Heart left ventricle (tissue), 16 donors: ENCODE data around the gene ZNF670. TPM values are rescaled to one million over a fixed set of nuclear protein-coding genes. Genes with fewer than 3 reads are reported as not detected.

ENCODE experiments used
- ATAC-seq, 4 donors: fragments of 200-7000 bp; cut with Tn5 transposase; one replicate each; pipeline ENCODE4 v1.9.1; 2020 to 2022; ENCODE audit warnings: moderate library complexity in 4 of 4, mild to moderate bottlenecking in 3 of 4, moderate number of reproducible peaks in 1 of 4
- DNase-seq, 5 donors: peaks; one replicate each; pipeline ENCODE4 v3.0.0-alpha.2; 2020
- H3K27ac ChIP-seq, 12 donors: fragments of 200-600 bp; sonication (generic) in 4 of 12; one replicate each; pipeline versions ENCODE4 v1.5.0 to v1.8.0; 2016 to 2022; ENCODE audit warnings: mild to moderate bottlenecking in 2 of 12
- H3K27me3 ChIP-seq, 9 donors: fragments of 200-600 bp; sonication (generic) in 2 of 9; one replicate each; pipeline versions ENCODE4 v1.5.1 to v1.8.0; 2016 to 2022; ENCODE audit warnings: mild to moderate bottlenecking in 3 of 9
- H3K36me3 ChIP-seq, 9 donors: fragments of 200-600 bp; sonication (generic) in 2 of 9; one replicate each; pipeline versions ENCODE4 v1.5.0 to v1.8.0; 2018 to 2022; ENCODE audit warnings: mild to moderate bottlenecking in 2 of 9
- H3K4me1 ChIP-seq, 12 donors: fragments of 200-600 bp; sonication (generic) in 4 of 12; one replicate each; pipeline versions ENCODE4 v1.5.0 to v1.8.0; 2016 to 2022; ENCODE audit warnings: mild to moderate bottlenecking in 3 of 12
- H3K4me3 ChIP-seq, 12 donors: fragments of 200-600 bp; sonication (generic) in 4 of 12; one replicate each; pipeline versions ENCODE4 v1.5.0 to v1.8.0; 2017 to 2022; ENCODE audit warnings: mild to moderate bottlenecking in 9 of 12, moderate library complexity in 4 of 12
- H3K9me3 ChIP-seq, 12 donors: fragments of 200-600 bp; sonication (generic) in 4 of 12; one replicate each; pipeline versions ENCODE4 v1.5.0 to v1.8.0; 2016 to 2022; ENCODE audit warnings: mild to moderate bottlenecking in 1 of 12
- POLR2A ChIP-seq, 2 donors: fragments of 450-650 bp; IDR thresholded peaks; one replicate each; pipeline ENCODE4 v1.6.1; 2017; ENCODE audit warnings: antibody characterized with exemption in 2 of 2, mild to moderate bottlenecking in 2 of 2, moderate library complexity in 2 of 2
- WGBS, 4 donors: extraction: QIAGEN DNeasy Blood & Tissue Kit in 2 of 4; methylation state at CpG; one replicate each; pipeline versions ENCODE4 v1.1.5 to v1.1.7; 2013 to 2018; 5-methylcytosine and 5-hydroxymethylcytosine counted together
- intact Hi-C, 10 donors: fragments of 100-400 bp; cut with DNase I; formaldehyde crosslinking; loops; one replicate each; pipeline versions ENCODE4 v1.11.1 to v1.14.2; 2022
- polyA plus RNA-seq, 2 donors: library from polyadenylated mRNA; stranded (reverse); fragments of 200-250 nt; gene quantifications; one replicate each; pipeline ENCODE4 v1.2.3, GENCODE V29; 2013
- total RNA-seq, 9 donors: library from RNA; depleted of rRNA in 2 of 9; stranded (reverse); fragments of >200 nt in 2 of 9; fragmentation: NEBNext Ultra II Directional in 3 of 9; extraction: Animal tissue kit (Norgen Biotek cat#: 25700) in 3 of 9; gene quantifications; one replicate each; pipeline versions ENCODE4 v1.1.0 to v1.2.4, GENCODE V29; 2016 to 2023
- TF ChIP-seq, protein P1 (sequence below), 12 donors: fragments of 200-600 bp; sonication (generic) in 4 of 12; IDR thresholded peaks; one replicate each; pipeline versions ENCODE4 v1.5.0 to v1.8.0; 2018 to 2022; ENCODE audit warnings: antibody characterized with exemption in 12 of 12, mild to moderate bottlenecking in 5 of 12
- donor health status: ischemic (EF 13 %, LVEDD 7.1; RV severe dilation, severe dysfunction).
- donor health status: healthy with polysubstance abuse.
- donor health status: DM: no; HTN: yes; CAD: no.
- donor health status: DM: no; HTN: no; CAD: no.
- donor health status: ischemic (EF 25% LVEDD 6.9; RV normal size, moderate dysfunction).
- donor health status: ischemic (EF 25% LVEDD 5.7; RV mildly dilated, moderate dysfunction).
- donor health status: healthy.
- donor health status: DM: yes; HTN: yes; CAD: no.
- donor health status: ischemic (EF 35%, LVEDD 5.7; RV mildly dilated, moderate dysfunction).
- donor health status: nonischemic (EF 11% LVEDD 7.7; RV severe dilation, severe dysfunction).
- donor health status: DM: yes; HTN: yes; CAD: no.
- donor health status: PGD.
- donor health status: ischemic (EF 29% LVEDD 5.4; RV normal size, mild dysfunction).
- donor health status: nonischemic (EF 23%, LVEDD 6.1; RV moderate dilation, normal function).

The ZNF670 gene
- total and polyA plus RNA-seq, 11 donors, result 0.46 to 3.6 (median 1.0) TPM

DNA sequence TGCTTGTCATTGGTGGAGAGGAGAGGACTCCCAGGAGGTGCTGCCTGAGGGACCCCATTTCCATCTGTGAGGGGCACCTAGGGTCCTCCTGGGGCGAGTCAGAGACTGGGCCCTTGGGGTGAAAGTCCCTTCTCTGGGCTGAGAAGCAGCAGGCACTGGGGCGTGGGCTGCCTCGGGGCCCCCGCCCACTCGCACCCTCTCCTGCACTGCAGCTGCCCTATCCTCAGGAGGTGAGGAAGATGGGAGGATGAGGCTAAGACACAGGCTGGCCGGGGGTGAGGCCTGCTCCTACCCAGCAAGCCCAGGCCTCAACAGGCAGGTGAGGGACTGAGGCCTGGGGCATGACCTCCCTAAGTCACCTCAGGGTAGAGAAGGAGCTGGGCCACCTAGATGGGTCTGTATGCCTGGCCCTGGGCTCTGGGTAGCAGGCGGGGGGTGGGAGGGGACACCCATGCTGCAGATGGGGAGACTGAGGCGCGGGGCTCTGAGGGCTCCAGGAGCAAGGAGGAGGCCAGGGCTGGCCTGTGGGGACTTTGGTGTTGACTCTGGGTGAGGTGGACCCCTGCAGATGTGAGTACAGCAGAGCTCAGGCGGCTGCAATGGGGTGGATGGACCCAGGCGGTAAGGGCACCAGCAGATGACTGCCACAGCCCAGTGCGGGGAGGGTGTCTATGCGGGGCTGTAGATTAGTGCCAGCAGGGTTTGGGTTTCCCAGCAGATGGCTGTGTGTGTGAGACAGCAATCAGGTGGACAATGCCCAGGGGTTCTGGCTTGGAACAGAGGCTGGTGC is 35.9 kb upstream of the ZNF670 start:
- Histone ChIP-seq H3K27ac (no peak overlapping the region), H3K4me3 (no peak overlapping the region), H3K4me1 (peaks cover 0 to 26% (median 11%) of the 10 kb centered on the region in 12 donors), H3K36me3 (no peaks in the 10 kb centered on the region), H3K27me3 (peaks cover 0 to 16% (median 0%) of the 10 kb centered on the region in 9 donors), H3K9me3 (no peaks in the 10 kb centered on the region)
- DNase-seq (no peak), ATAC-seq (no peak)
- intact Hi-C loops, result loop anchor here in 2 of 10 donors (5.0 kb wide), 2 partner anchors 98 to 218 kb away; partner anchors contain the start of gene ZNF496 (in 1 of the 2)
- 94 to 96% (median 96%) methylated on average over 8 to 13 of the region's 13 CpGs for WGBS, 4 donors
- TF ChIP-seq, protein P1, sequence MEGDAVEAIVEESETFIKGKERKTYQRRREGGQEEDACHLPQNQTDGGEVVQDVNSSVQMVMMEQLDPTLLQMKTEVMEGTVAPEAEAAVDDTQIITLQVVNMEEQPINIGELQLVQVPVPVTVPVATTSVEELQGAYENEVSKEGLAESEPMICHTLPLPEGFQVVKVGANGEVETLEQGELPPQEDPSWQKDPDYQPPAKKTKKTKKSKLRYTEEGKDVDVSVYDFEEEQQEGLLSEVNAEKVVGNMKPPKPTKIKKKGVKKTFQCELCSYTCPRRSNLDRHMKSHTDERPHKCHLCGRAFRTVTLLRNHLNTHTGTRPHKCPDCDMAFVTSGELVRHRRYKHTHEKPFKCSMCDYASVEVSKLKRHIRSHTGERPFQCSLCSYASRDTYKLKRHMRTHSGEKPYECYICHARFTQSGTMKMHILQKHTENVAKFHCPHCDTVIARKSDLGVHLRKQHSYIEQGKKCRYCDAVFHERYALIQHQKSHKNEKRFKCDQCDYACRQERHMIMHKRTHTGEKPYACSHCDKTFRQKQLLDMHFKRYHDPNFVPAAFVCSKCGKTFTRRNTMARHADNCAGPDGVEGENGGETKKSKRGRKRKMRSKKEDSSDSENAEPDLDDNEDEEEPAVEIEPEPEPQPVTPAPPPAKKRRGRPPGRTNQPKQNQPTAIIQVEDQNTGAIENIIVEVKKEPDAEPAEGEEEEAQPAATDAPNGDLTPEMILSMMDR (IDR thresholded peaks at IDR 0.05), result no peak
- no peak for TF ChIP-seq POLR2A (IDR thresholded peaks at IDR 0.05)

DNA sequence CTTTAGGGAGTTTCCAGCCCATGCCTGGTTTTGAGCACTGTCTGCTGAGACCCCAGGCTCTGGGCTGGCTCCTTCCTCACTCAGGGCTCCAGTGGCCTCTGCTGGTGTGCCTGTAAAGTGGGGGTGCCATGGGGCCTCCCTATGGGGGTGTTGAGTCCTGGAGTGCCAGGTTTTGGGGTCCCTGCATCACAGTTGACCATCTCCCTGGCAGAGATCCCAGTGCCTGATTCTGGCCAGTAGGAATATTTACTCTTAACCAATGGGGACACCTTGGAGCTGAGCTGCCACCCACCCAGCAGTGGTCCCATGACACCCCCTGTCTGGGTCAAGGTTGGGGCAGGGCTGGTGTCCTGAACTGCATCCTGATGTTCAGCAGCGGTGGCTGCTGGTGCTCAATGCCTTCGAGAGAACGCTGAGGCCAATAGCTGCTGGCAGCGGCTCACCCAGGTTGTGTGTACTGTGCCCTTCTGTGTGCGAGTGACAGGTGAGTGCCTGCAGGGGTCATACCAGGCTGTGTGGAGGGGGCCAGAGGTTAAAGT is 35.2 kb upstream of the ZNF670 start:
- no peak for TF ChIP-seq POLR2A (IDR thresholded peaks at IDR 0.05)
- TF ChIP-seq, protein P1 (IDR thresholded peaks at IDR 0.05), result no peak
- DNase-seq (no peak), ATAC-seq (no peak)
- H3K36me3 ChIP-seq, result no peaks in the 10 kb centered on the region
- no peak overlapping the region for H3K27ac ChIP-seq
- 91 to 100% (median 96%) methylated on average over 4 to 5 of the region's 5 CpGs for WGBS, 4 donors
- peaks cover 0 to 26% (median 11%) of the 10 kb centered on the region in 12 donors for H3K4me1 ChIP-seq
- no peaks in the 10 kb centered on the region for H3K9me3 ChIP-seq
- H3K4me3 ChIP-seq, result no peak overlapping the region
- H3K27me3 ChIP-seq, result peaks cover 0 to 16% (median 0%) of the 10 kb centered on the region in 9 donors
- intact Hi-C loops, result loop anchor here in 2 of 10 donors (5.0 kb wide), 2 partner anchors 98 to 218 kb away; partner anchors contain the start of gene ZNF496 (in 1 of the 2)

DNA sequence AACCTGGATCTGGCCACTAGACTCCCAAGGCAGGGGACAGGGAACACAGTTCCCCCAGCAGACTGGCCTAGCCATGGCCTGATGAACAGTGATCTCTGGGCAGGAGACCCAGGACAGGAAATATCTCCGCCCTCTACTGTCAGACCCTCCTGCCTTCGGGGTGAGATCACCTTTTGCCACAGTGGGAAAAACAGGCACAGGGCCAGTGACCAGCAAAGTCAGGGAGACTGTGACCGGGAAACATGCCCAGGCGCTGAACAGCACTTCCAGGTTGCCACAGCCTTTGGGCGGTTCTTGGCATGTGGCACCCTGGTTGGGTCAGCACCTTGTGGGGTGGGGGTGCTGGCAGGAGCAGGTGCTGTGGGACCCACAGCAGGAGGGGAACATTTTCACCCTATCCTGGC is 34.5 kb upstream of the ZNF670 start:
- ATAC-seq (no peak), DNase-seq (no peak)
- Histone ChIP-seq H3K4me3 (no peak overlapping the region), H3K27me3 (peaks cover 0 to 16% (median 0%) of the 10 kb centered on the region in 9 donors), H3K36me3 (no peaks in the 10 kb centered on the region), H3K9me3 (no peaks in the 10 kb centered on the region), H3K4me1 (peaks cover 0 to 26% (median 11%) of the 10 kb centered on the region in 12 donors), H3K27ac (no peak overlapping the region)
- WGBS, 4 donors, result 45 to 71% (median 69%) methylated on average over 4 to 5 of the region's 5 CpGs
- TF ChIP-seq, protein P1 (IDR thresholded peaks at IDR 0.05), result no peak
- intact Hi-C loops, result loop anchor here in 2 of 10 donors (5.0 kb wide), 2 partner anchors 99 to 219 kb away; partner anchors contain the start of gene ZNF496 (in 1 of the 2)

DNA sequence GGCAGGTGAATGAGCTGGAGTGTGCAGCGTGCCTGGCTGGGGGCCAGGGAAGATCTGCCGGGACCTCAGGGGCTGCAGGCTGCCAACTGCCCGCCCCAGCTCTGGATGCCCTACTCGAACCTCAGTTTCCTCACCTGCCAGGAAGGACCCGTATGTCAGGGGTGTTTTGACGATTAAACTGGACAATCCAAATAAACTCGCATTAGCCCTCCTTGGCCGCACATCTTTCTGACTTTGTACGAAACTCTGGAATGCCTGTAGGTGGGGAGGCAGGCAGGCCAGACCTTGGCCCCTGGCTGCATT is 33.8 kb upstream of the ZNF670 start:
- peak in 1 of 4 donors; percentile 9 for ATAC-seq
- Histone ChIP-seq H3K27ac (peak overlapping the region in 8 of 12 donors; percentile 64 to 88 (median 78)), H3K4me3 (peak overlapping the region in 11 of 12 donors; percentile 51 to 89 (median 72)), H3K36me3 (no peaks in the 10 kb centered on the region), H3K4me1 (peaks cover 0 to 26% (median 11%) of the 10 kb centered on the region in 12 donors), H3K9me3 (no peaks in the 10 kb centered on the region), H3K27me3 (peaks cover 0 to 16% (median 0%) of the 10 kb centered on the region in 9 donors)
- TF ChIP-seq POLR2A (IDR thresholded peaks at IDR 0.05), result no peak
- TF ChIP-seq, protein P1 (IDR thresholded peaks at IDR 0.05), result no peak
- intact Hi-C loops, result loop anchor here in 2 of 10 donors (5.0 kb wide), 2 partner anchors 100 to 220 kb away; partner anchors contain the start of gene ZNF496 (in 1 of the 2)
- no peak for DNase-seq
- WGBS, 4 donors, result 56 to 77% (median 63%) methylated on average over 7 to 9 of the region's 9 CpGs
